ENCODE measurements around the gene PTPN4.

Gene PTPN4

GRCh38 chr2:119759451-119760236 is at the start of gene PTPN4:
Gene PTPN4, plus strand, starts transcription at chr2:119759922. Its CDS starts 49,932 bp downstream, at chr2:119809854.
- DNase-seq (ENCODE audit: low spot score): peak; percentile 97

GRCh38 chr2:119710281-119710680 is 49.4 kb upstream of the PTPN4 start:
- no peak for DNase-seq (ENCODE audit: low spot score)

- no peak for DNase-seq (ENCODE audit: low spot score)
Observed at GRCh38 chr2:119711352-119711751, 48.4 kb upstream of the PTPN4 start.

- no peak for DNase-seq (ENCODE audit: low spot score)
Observed at GRCh38 chr2:119712571-119712970, 47.2 kb upstream of the PTPN4 start.

- no peak for DNase-seq (ENCODE audit: low spot score)
Observed at GRCh38 chr2:119713819-119714490, 45.8 kb upstream of the PTPN4 start.

- DNase-seq (ENCODE audit: low spot score): no peak
Observed at GRCh38 chr2:119715409-119716283, 44.1 kb upstream of the PTPN4 start.

- DNase-seq (ENCODE audit: low spot score): no peak
Observed at GRCh38 chr2:119716284-119716672, 43.4 kb upstream of the PTPN4 start.

GRCh38 chr2:119718501-119719260 is 41.0 kb upstream of the PTPN4 start:
- DNase-seq (ENCODE audit: low spot score): no peak

GRCh38 chr2:119719261-119719627 is 40.5 kb upstream of the PTPN4 start:
- no peak for DNase-seq (ENCODE audit: low spot score)

- no peak for DNase-seq (ENCODE audit: low spot score)
Observed at GRCh38 chr2:119721043-119721442, 38.7 kb upstream of the PTPN4 start.

- no peak for DNase-seq (ENCODE audit: low spot score)
Observed at GRCh38 chr2:119721462-119721861, 38.3 kb upstream of the PTPN4 start.

GRCh38 chr2:119721904-119722303 is 37.8 kb upstream of the PTPN4 start:
- no peak for DNase-seq (ENCODE audit: low spot score)

- peak; percentile 49 for DNase-seq (ENCODE audit: low spot score)
Observed at GRCh38 chr2:119723186-119723585, 36.5 kb upstream of the PTPN4 start.

- DNase-seq (ENCODE audit: low spot score): no peak
Observed at GRCh38 chr2:119723784-119724467, 35.8 kb upstream of the PTPN4 start.

- DNase-seq (ENCODE audit: low spot score): no peak
Observed at GRCh38 chr2:119724656-119725485, 34.9 kb upstream of the PTPN4 start.

- no peak for DNase-seq (ENCODE audit: low spot score)
Observed at GRCh38 chr2:119727493-119727892, 32.2 kb upstream of the PTPN4 start.

- no peak for DNase-seq (ENCODE audit: low spot score)
Observed at GRCh38 chr2:119728421-119728820, 31.3 kb upstream of the PTPN4 start.

GRCh38 chr2:119730671-119731177 is 29.0 kb upstream of the PTPN4 start:
- DNase-seq (ENCODE audit: low spot score): no peak

- no peak for DNase-seq (ENCODE audit: low spot score)
Observed at GRCh38 chr2:119731983-119732382, 27.7 kb upstream of the PTPN4 start.

GRCh38 chr2:119732601-119733164 is 27.0 kb upstream of the PTPN4 start:
- no peak for DNase-seq (ENCODE audit: low spot score)
